Measurements from ENCODE around the gene GPRIN1. TPM values are rescaled to one million over a fixed set of nuclear protein-coding genes. Genes with fewer than 3 reads are reported as not detected.

The GPRIN1 gene
- total RNA-seq, 1 donor from 2014 or later = 0.67 TPM

DNA sequence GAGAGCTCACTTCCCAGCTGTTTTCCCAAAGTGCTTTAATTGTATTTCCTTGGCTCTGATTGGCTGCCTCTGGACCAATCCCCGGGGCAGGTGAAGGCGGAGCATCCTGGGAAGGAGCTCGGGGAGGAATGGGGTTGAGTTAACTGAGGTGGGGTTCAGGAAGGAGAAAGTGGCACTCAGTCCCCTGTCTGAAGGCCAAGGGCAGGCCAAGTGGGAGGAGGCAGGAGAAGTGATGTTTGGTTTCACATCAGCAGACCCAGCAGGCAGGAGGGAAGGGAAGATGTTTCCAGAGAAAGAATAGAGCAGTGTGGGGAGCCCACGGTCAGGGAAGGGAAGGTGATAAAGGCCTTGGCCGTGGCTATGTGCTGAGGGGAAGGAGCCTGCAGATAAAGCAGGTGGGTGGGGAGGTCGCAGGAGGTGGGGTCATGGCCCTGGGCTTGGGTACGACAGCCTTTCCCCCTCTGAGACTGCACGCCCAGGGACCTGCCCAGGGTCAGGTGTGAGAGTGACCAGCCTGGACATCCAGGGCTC lies 40.5 kb upstream of the GPRIN1 start:
- TF ChIP-seq, protein P1, sequence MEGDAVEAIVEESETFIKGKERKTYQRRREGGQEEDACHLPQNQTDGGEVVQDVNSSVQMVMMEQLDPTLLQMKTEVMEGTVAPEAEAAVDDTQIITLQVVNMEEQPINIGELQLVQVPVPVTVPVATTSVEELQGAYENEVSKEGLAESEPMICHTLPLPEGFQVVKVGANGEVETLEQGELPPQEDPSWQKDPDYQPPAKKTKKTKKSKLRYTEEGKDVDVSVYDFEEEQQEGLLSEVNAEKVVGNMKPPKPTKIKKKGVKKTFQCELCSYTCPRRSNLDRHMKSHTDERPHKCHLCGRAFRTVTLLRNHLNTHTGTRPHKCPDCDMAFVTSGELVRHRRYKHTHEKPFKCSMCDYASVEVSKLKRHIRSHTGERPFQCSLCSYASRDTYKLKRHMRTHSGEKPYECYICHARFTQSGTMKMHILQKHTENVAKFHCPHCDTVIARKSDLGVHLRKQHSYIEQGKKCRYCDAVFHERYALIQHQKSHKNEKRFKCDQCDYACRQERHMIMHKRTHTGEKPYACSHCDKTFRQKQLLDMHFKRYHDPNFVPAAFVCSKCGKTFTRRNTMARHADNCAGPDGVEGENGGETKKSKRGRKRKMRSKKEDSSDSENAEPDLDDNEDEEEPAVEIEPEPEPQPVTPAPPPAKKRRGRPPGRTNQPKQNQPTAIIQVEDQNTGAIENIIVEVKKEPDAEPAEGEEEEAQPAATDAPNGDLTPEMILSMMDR (IDR thresholded peaks at IDR 0.05) = no peak
- no peak for TF ChIP-seq EZH2 (IDR thresholded peaks at IDR 0.05)
- no peak for TF ChIP-seq EZH2phosphoT487 (IDR thresholded peaks at IDR 0.05)
- Histone ChIP-seq H3K4me1 (peaks cover 15% of the 10 kb centered on the region), H3K9me3 (ENCODE audit: low read depth) (no peaks in the 10 kb centered on the region), H3F3A (ENCODE audit: low read depth) (peaks cover 5% of the 10 kb centered on the region), H3K9ac (no peak overlapping the region), H3K4me3 (no peak overlapping the region), H3K36me3 (no peaks in the 10 kb centered on the region), H3K27me3 (no peaks in the 10 kb centered on the region), H3K4me2 (no peak overlapping the region), H2AFZ (replicated peaks) (no peak overlapping the region), H4K20me1 (ENCODE audit: low read depth) (peaks cover 24% of the 10 kb centered on the region), H3K79me2 (ENCODE audit: low read depth) (peaks cover 30% of the 10 kb centered on the region), H3K27ac (no peak overlapping the region)
- Mint-ChIP-seq H3K27ac (no peak overlapping the region), H3K36me3 (peaks cover 5% of the 10 kb centered on the region), H3K9me3 (no peaks in the 10 kb centered on the region), H3K4me3 (no peak overlapping the region), H3K27me3 (ENCODE audit: insufficient read depth, low read depth) (peaks cover 15% of the 10 kb centered on the region), H3K4me1 (peaks cover 28% of the 10 kb centered on the region)
- DNase-seq (ENCODE audit: low spot score) = peak; percentile 57

DNA sequence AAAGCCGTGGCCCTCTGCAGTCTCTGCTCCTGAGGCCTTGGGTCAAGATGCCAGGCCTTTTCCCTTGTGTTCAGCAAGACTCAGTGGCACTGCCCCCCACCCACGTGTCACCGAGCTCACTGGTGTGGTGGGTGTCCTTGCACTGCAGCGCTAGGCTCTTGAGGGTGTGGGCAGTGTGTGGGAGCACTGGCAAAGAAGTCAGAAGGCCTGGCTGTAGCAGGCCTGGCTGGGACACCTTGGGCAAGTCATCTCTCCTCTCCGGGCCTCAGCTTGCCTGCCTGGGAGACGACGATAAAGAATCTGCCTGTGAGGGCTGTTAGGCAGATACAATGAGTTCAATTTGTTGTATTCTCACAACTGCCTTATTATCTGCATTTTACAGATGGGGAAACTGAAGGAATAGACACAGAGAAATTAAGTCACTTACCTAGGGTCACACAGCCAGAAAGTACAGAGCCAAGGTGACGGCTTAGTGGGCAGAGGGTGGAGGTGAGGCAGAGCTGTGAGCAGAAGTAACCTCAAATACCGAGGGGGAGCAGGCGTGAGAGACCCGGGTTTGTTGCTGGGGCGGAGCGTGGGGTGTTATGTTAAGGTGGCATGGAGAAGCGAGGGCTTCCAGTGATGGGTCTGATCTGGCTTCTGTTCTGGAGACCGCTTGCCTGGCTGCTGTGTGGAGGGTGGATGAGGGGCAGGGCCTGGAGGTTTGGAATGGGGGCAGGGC lies 38.7 kb upstream of the GPRIN1 start:
- peak overlapping the region; percentile 78 for H3K4me2 ChIP-seq
- no peaks in the 10 kb centered on the region for H3K36me3 ChIP-seq
- H3F3A ChIP-seq (ENCODE audit: low read depth) = peaks cover 18% of the 10 kb centered on the region
- H3K4me3 Mint-ChIP-seq = peak overlapping the region; percentile 90
- peaks cover 20% of the 10 kb centered on the region for H3K27me3 Mint-ChIP-seq (ENCODE audit: insufficient read depth, low read depth)
- H3K4me1 Mint-ChIP-seq = peaks cover 37% of the 10 kb centered on the region
- no peaks in the 10 kb centered on the region for H3K9me3 ChIP-seq (ENCODE audit: low read depth)
- H3K9ac ChIP-seq = no peak overlapping the region
- no peak for DNase-seq (ENCODE audit: low spot score)
- peaks cover 30% of the 10 kb centered on the region for H3K79me2 ChIP-seq (ENCODE audit: low read depth)
- no peak overlapping the region for H3K27ac Mint-ChIP-seq
- TF ChIP-seq EZH2 (IDR thresholded peaks at IDR 0.05) = no peak
- no peaks in the 10 kb centered on the region for H3K27me3 ChIP-seq
- H4K20me1 ChIP-seq (ENCODE audit: low read depth) = peaks cover 24% of the 10 kb centered on the region
- H3K27ac ChIP-seq = no peak overlapping the region
- H3K36me3 Mint-ChIP-seq = peaks cover 5% of the 10 kb centered on the region
- H3K9me3 Mint-ChIP-seq = no peaks in the 10 kb centered on the region
- peaks cover 28% of the 10 kb centered on the region for H3K4me1 ChIP-seq
- H2AFZ ChIP-seq (replicated peaks) = no peak overlapping the region
- peak overlapping the region; percentile 88 for H3K4me3 ChIP-seq

DNA sequence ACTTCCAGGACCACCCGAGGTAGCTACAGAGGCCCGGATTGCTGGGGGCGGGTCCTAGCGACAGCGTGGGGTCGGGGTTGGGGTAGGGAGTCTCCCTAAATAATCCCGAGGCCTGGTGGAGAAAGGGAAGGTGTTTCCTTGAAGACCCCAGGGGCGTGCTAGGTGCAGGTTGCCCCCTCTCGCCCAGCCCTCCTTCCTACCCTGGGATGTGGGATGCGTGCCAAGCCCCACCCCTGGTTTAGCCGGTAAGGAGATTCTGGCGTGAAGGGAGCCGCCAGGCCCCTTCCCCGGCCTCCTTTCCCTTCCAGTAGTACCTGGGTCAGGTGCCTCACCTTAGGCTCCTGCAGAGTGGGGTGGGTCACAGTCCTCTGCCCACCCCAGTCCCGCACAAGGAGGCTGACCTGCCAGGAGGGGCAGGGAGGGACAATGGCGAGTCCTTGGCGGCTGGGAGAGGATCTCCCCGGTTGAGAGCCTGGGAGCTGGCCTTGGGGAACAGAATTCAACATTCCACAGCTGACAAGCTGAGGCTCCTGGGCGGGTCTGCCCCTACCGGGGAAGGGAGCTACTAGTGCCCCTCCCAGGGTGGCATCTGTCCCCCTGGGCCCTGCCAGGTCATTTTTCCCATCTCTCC lies 38.0 kb upstream of the GPRIN1 start:
- H3K4me1 Mint-ChIP-seq = peaks cover 37% of the 10 kb centered on the region
- H3K4me3 Mint-ChIP-seq = peak overlapping the region; percentile 90
- no peak overlapping the region for H3K27ac Mint-ChIP-seq
- Histone ChIP-seq H3K9me3 (ENCODE audit: low read depth) (no peaks in the 10 kb centered on the region), H3K79me2 (ENCODE audit: low read depth) (peaks cover 30% of the 10 kb centered on the region), H3K27ac (no peak overlapping the region), H3K9ac (peak overlapping the region; percentile 54), H2AFZ (replicated peaks) (peak overlapping the region; percentile 78), H3K4me2 (peak overlapping the region; percentile 78), H3K4me1 (peaks cover 34% of the 10 kb centered on the region), H3K27me3 (no peaks in the 10 kb centered on the region), H3K36me3 (no peaks in the 10 kb centered on the region), H4K20me1 (ENCODE audit: low read depth) (peaks cover 24% of the 10 kb centered on the region), H3F3A (ENCODE audit: low read depth) (peaks cover 22% of the 10 kb centered on the region), H3K4me3 (peak overlapping the region; percentile 88)
- TF ChIP-seq, protein P1 (IDR thresholded peaks at IDR 0.05) = no peak
- TF ChIP-seq EZH2 (IDR thresholded peaks at IDR 0.05) = no peak
- no peak for TF ChIP-seq EZH2phosphoT487 (IDR thresholded peaks at IDR 0.05)
- H3K27me3 Mint-ChIP-seq (ENCODE audit: insufficient read depth, low read depth) = peaks cover 19% of the 10 kb centered on the region
- DNase-seq (ENCODE audit: low spot score) = peak; percentile 59
- no peaks in the 10 kb centered on the region for H3K36me3 Mint-ChIP-seq
- no peaks in the 10 kb centered on the region for H3K9me3 Mint-ChIP-seq
